ENCODE results near the gene MPC1.
A peak's percentile ranks its signal among the peaks of the same experiment; 100 is the strongest.

The MPC1 gene

GRCh38 chr6:166342349-166343149, 40.2 kb downstream of the MPC1 start, which contains the start of gene SFT2D1:
Gene SFT2D1 (minus strand): TSS chr6:166342545. CDS start chr6:166342481, 64 bp downstream.
- no peak for TF ChIP-seq CTCF (IDR thresholded peaks at IDR 0.05; ENCODE audit: low read depth, low read length, missing control alignments)
- DNase-seq (ENCODE audit: extremely low read depth, low read depth), result peak; percentile 56
- H3K4me3 ChIP-seq (replicated peaks; ENCODE audit: low read depth, low read length), result peak within 1 kb of the TSS; percentile 96

DNA sequence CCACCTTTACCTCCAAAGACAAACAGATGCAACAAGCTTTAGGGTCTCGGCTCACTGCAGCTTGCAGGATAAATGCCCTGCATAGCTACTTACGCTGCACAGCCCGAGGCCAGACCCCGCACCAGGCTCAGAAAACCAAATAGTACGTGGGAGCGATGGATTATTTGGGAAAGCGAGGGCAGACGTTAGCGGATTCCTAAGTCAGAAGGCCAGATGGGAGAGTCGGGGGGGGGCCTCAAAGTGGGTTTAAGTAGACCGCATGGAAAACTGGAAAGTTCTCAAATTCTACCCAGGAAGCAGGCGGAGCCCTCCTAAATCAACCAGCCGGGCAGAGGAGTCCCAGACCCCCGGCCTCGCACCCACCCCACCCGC, 40.8 kb downstream of the MPC1 start:
- TF ChIP-seq CTCF (IDR thresholded peaks at IDR 0.05; ENCODE audit: low read depth, low read length, missing control alignments), result no peak
- no peak for DNase-seq (ENCODE audit: extremely low read depth, low read depth)
- peak overlapping the region; percentile 96 for H3K4me3 ChIP-seq (replicated peaks; ENCODE audit: low read depth, low read length)

- DNase-seq (ENCODE audit: extremely low read depth, low read depth), result no peak
- no peak for TF ChIP-seq CTCF (IDR thresholded peaks at IDR 0.05; ENCODE audit: low read depth, low read length, missing control alignments)
- H3K4me3 ChIP-seq (replicated peaks; ENCODE audit: low read depth, low read length), result peak overlapping the region; percentile 96
These were observed 41.3 kb downstream of the MPC1 start for GRCh38 chr6:166341464-166341863.

DNA sequence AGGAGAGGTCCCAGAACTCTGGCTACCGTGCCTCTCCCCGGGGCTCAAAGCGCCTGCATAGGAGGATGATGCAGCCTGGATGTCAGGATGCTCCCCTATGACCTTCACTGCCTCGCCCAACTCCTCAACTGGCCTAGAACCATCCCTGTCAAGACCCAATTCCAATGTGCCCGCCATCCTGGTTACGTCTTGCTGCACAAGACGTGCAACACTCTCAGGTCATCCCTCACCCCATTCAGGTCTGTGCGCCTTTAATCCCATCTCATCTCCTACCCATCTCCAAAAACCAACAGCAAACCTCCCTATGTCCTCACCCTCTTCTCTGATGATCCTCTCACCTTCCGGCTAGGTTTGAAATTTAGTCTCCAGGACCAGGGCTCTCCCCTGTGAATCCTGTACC, 43.9 kb downstream of the MPC1 start:
- no peak for DNase-seq (ENCODE audit: extremely low read depth, low read depth)
- no peak for TF ChIP-seq CTCF (IDR thresholded peaks at IDR 0.05; ENCODE audit: low read depth, low read length, missing control alignments)
- H3K4me3 ChIP-seq (replicated peaks; ENCODE audit: low read depth, low read length), result no peak overlapping the region

DNA sequence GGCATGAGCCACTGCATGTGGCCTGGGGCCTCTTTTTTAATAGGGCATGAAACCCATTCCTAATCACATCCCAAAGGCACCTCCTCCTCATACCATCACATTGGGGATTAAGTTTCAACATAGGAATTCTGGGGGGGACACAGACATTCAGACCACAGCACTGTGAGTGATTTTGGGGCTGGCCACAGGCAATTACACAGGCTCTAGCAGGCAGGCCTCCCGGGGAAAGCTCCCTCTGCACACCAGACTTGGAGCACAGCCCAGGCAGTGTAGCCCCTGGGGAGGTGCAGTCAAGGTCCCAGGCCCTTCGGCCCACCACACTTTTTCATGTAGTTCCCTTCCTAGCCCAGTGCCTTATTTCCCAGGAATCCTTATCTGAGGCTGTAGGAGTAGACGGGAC, 45.9 kb downstream of the MPC1 start:
- TF ChIP-seq CTCF (IDR thresholded peaks at IDR 0.05; ENCODE audit: low read depth, low read length, missing control alignments), result no peak
- no peak overlapping the region for H3K4me3 ChIP-seq (replicated peaks; ENCODE audit: low read depth, low read length)
- no peak for DNase-seq (ENCODE audit: extremely low read depth, low read depth)

DNA sequence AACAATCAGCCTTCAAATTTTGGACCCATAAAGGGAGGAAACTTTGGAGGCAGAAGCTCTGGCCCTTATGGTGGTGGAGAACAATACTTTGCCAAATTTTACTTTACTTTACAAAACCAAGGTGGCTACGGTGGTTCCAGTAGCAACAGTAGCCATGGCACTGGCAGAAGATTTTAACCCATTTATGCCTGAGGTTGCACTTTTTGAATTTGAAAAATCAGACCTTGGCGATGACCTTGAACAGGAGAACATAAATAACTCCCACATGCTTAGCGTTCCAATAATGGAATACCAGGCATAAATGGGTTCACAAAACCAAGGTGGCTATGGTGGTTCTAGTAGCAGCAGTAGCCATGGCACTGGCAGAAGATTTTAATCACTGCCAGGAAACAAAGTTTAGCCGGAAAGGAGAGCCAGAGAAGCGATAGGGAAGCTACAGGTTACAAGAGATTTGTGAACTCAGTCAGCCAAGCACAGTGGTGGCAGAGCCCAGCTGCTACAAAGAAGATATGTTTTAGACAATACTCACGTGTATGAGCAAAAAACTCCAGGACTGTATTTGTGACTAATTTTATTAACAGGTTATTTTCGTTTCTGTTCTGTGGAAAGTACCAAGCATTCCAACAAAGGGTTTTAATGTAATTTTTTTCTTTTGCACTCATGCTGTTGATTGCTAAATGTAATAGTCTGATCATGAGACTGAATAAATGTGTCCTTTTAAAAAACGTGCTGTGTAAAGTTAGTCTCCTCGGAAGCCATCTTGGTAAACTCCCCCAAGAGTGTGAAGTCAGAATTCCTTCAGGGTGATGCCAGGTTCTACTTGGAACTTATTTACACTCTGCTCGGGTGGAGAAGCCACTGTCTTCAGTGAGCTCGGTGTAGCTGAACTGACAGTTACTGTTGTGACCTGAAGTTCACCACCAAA, 47.1 kb downstream of the MPC1 start:
- no peak for TF ChIP-seq CTCF (IDR thresholded peaks at IDR 0.05; ENCODE audit: low read depth, low read length, missing control alignments)
- no peak for DNase-seq (ENCODE audit: extremely low read depth, low read depth)
- no peak overlapping the region for H3K4me3 ChIP-seq (replicated peaks; ENCODE audit: low read depth, low read length)
